SK-N-SH (cell line): ENCODE measurements around the gene COL8A1. TPM values are rescaled to one million over a fixed set of nuclear protein-coding genes. Genes with fewer than 3 reads are reported as not detected.

Experiments
- CTCF ChIA-PET: fragments of 300-600, 350-600 bp; formaldehyde crosslinking; extraction: SDS; loops from one replicate; lab custom pipeline; 2021; lab: Yijun Ruan, JAX
- POLR2A ChIA-PET: fragments of 350-600 bp; sonication (Branson Sonifier 250); formaldehyde crosslinking; extraction: SDS; loops from one replicate; lab custom pipeline; 2020; ENCODE audit warnings: antibody characterized with exemption, inconsistent platforms; lab: Yijun Ruan, JAX
- DNase-seq: peaks from one replicate; pipeline ENCODE4 v3.0.0; 2012
- H2AFZ ChIP-seq: fragments of 200-600 bp; sonication (generic); 2 replicates; pipeline ENCODE4 v1.8.1; 2016; ENCODE audit warnings: antibody characterized with exemption, mild to moderate bottlenecking, low read depth
- H3F3A ChIP-seq: fragments of 200-600 bp; sonication (generic); replicated peaks from 2 replicates; pipeline ENCODE3; 2016; ENCODE audit warnings: antibody characterized with exemption, mild to moderate bottlenecking; ENCODE audit not compliant: insufficient read depth
- H3K27ac ChIP-seq, 2 experiments: fragments of 200-500 bp in 1 of 2; fragments of 200-600 bp in 1 of 2; sonication (Bioruptor generic) in 1 of 2; sonication (generic), shearing (Covaris generic) in 1 of 2; 2 replicates each; pipeline versions ENCODE4 v1.5.1 to v1.6.1; 2014 to 2016; ENCODE audit warnings: low read depth in 2 of 2, inconsistent platforms in 1 of 2, low read length in 1 of 2, mild to moderate bottlenecking in 1 of 2, mixed read lengths in 1 of 2
- H3K27me3 ChIP-seq: fragments of 200-600 bp; sonication (generic), shearing (Covaris generic); 2 replicates; pipeline ENCODE4 v1.6.1; 2016; ENCODE audit warnings: mixed run types; ENCODE audit not compliant: insufficient read depth
- H3K36me3 ChIP-seq, 2 experiments: fragments of 200-500 bp in 1 of 2; fragments of 200-600 bp in 1 of 2; sonication (Bioruptor generic) in 1 of 2; sonication (generic) in 1 of 2; replicated peaks in 1 of 2; 2 replicates each; pipeline versions ENCODE3 to v1.5.1; 2014 to 2016; ENCODE audit warnings: low read length in 1 of 2, mild to moderate bottlenecking in 1 of 2; ENCODE audit not compliant: insufficient read depth in 2 of 2, control insufficient read depth in 1 of 2
- H3K4me1 ChIP-seq, 2 experiments: fragments of 200-500 bp in 1 of 2; fragments of 200-600 bp in 1 of 2; sonication (Bioruptor generic) in 1 of 2; sonication (generic), shearing (Covaris generic) in 1 of 2; 2 replicates each; pipeline versions ENCODE4 v1.5.1 to v1.6.1; 2014 to 2016; ENCODE audit warnings: low read depth in 1 of 2, low read length in 1 of 2, mixed run types in 1 of 2; ENCODE audit not compliant: insufficient read depth in 2 of 2, control insufficient read depth in 1 of 2
- H3K4me2 ChIP-seq: fragments of 200-600 bp; sonication (generic), shearing (Covaris generic); 2 replicates; pipeline ENCODE4 v1.6.1; 2017; ENCODE audit warnings: mixed run types
- H3K4me3 ChIP-seq, 2 experiments: fragments of 200-500 bp in 1 of 2; fragments of 200-600 bp in 1 of 2; sonication (Bioruptor generic) in 1 of 2; sonication (generic), shearing (Covaris generic) in 1 of 2; 2 replicates each; pipeline versions ENCODE4 v1.5.1 to v1.8.1; 2014 to 2016; ENCODE audit warnings: low read depth in 2 of 2, inconsistent platforms in 1 of 2, low read length in 1 of 2, mild to moderate bottlenecking in 1 of 2, mixed read lengths in 1 of 2, moderate library complexity in 1 of 2
- H3K79me2 ChIP-seq: fragments of 200-600 bp; sonication (generic); 2 replicates; pipeline ENCODE4 v1.8.1; 2017; ENCODE audit warnings: mild to moderate bottlenecking; ENCODE audit not compliant: insufficient read depth
- H3K9ac ChIP-seq: fragments of 200-600 bp; sonication (generic); 2 replicates; pipeline ENCODE4 v1.6.1; 2017; ENCODE audit warnings: mixed run types
- H3K9me2 ChIP-seq: fragments of 200-600 bp; sonication (generic); 2 replicates; pipeline ENCODE4 v1.6.1; 2017; ENCODE audit warnings: mixed run types
- H3K9me3 ChIP-seq: fragments of 200-600 bp; sonication (generic); 2 replicates; pipeline ENCODE4 v1.6.1; 2017; ENCODE audit warnings: mixed run types, mild to moderate bottlenecking, moderate library complexity
- H4K20me1 ChIP-seq: fragments of 200-600 bp; sonication (generic); 2 replicates; pipeline ENCODE4 v1.6.1; 2017; ENCODE audit warnings: mild to moderate bottlenecking, mixed run types; ENCODE audit not compliant: insufficient read depth
- CHD2 ChIP-seq: fragments of 150-350 bp; IDR thresholded peaks from 2 replicates; pipeline ENCODE4 v1.6.1; 2018; ENCODE audit warnings: low read length; ENCODE audit not compliant: partially characterized antibody
- EP300 ChIP-seq, 2 experiments: IDR thresholded peaks; 2 replicates each; pipeline versions ENCODE4 v1.4.0 to v1.6.1; 2012; ENCODE audit warnings: borderline replicate concordance in 1 of 2, low read depth in 1 of 2, low read length in 1 of 2
- EZH2phosphoT487 ChIP-seq: fragments of 200-600 bp; sonication (generic); IDR thresholded peaks from 2 replicates; pipeline ENCODE4 v1.6.1; 2017; ENCODE audit warnings: low read depth, mixed run types, mild to moderate bottlenecking, antibody characterized with exemption, moderate library complexity, borderline replicate concordance
- FOXJ3 ChIP-seq: sonication (generic); formaldehyde crosslinking; IDR thresholded peaks from 2 replicates; pipeline ENCODE4 v1.5.1; 2020; ENCODE audit warnings: mild to moderate bottlenecking, missing genetic modification reagents
- GABPA ChIP-seq: IDR thresholded peaks from 2 replicates; pipeline ENCODE4 v1.4.0; 2012; ENCODE audit warnings: low read depth, mild to moderate bottlenecking
- GATA2 ChIP-seq: sonication (generic); formaldehyde crosslinking; IDR thresholded peaks from 2 replicates; pipeline ENCODE4 v1.5.0; 2020; ENCODE audit warnings: mild to moderate bottlenecking, missing genetic modification reagents
- IRF3 ChIP-seq: fragments of 150-350 bp; IDR thresholded peaks from 2 replicates; pipeline ENCODE4 v1.6.1; 2016; ENCODE audit warnings: mild to moderate bottlenecking, low read depth, low read length
- MXI1 ChIP-seq: IDR thresholded peaks from 2 replicates; pipeline ENCODE4 v1.6.1; 2012; ENCODE audit warnings: mild to moderate bottlenecking, low read depth, low read length, improper control_type of control experiment
- PBX3 ChIP-seq: IDR thresholded peaks from 2 replicates; pipeline ENCODE4; 2012
- RCOR1 ChIP-seq: fragments of 150-350 bp; IDR thresholded peaks from 2 replicates; pipeline ENCODE4 v1.6.1; 2017; ENCODE audit warnings: antibody characterized with exemption, low read length
- REST ChIP-seq: IDR thresholded peaks from 2 replicates; pipeline ENCODE4 v1.6.1; 2012; ENCODE audit warnings: mild to moderate bottlenecking, low read depth, low read length, moderate library complexity
- RFX5 ChIP-seq: IDR thresholded peaks from 2 replicates; pipeline ENCODE4 v1.6.1; 2012; ENCODE audit warnings: mild to moderate bottlenecking, improper control_type of control experiment, low read length
- SMC3 ChIP-seq: IDR thresholded peaks from 2 replicates; pipeline ENCODE4 v1.6.1; 2012; ENCODE audit warnings: low read depth, low read length, improper control_type of control experiment
- TAF1 ChIP-seq: IDR thresholded peaks from 2 replicates; pipeline ENCODE4 v1.6.1; 2012; ENCODE audit warnings: low read depth, mild to moderate bottlenecking, low read length, moderate library complexity, borderline replicate concordance
- TCF12 ChIP-seq: IDR thresholded peaks from 2 replicates; pipeline ENCODE4 v1.4.0; 2012
- USF2 ChIP-seq: fragments of 150-350 bp; IDR thresholded peaks from 2 replicates; pipeline ENCODE4 v1.6.1; 2017; ENCODE audit warnings: antibody characterized with exemption, low read length, low read depth, borderline replicate concordance
- ZBTB33 ChIP-seq: IDR thresholded peaks from 2 replicates; pipeline ENCODE4 v1.4.0; 2012; ENCODE audit warnings: low read depth, borderline replicate concordance
- WGBS: methylation state at CpG from one replicate; pipeline ENCODE4 v1.1.6; 2017; ENCODE audit warnings: low lambda C conversion rate; 5-methylcytosine and 5-hydroxymethylcytosine counted together
- polyA plus RNA-seq, 3 experiments: library from polyadenylated mRNA; depleted of rRNA; stranded (reverse); fragments of >200 nt; gene quantifications; 2 replicates each; pipeline ENCODE4 v1.2.3, GENCODE V29; 2012

Gene COL8A1
- polyA plus RNA-seq, 1 of the 3 experiments (the other 2 are of a cell fraction): 4.0 TPM

- Histone ChIP-seq H2AFZ (no peak overlapping the region), H3K9ac (no peak overlapping the region), H3K4me1 (no peaks in the 10 kb centered on the region), H3K4me2 (no peak overlapping the region), H4K20me1 (no peaks in the 10 kb centered on the region), H3K79me2 (no peaks in the 10 kb centered on the region), H3K9me2 (no peaks in the 10 kb centered on the region), H3F3A (no peaks in the 10 kb centered on the region), H3K9me3 (no peaks in the 10 kb centered on the region), H3K27ac (no peak overlapping the region), H3K36me3 (no peaks in the 10 kb centered on the region), H3K27me3 (no peaks in the 10 kb centered on the region), H3K4me3 (no peak overlapping the region)
- DNase-seq: no peak
- ChIA-PET POLR2A (no interaction called here), CTCF (interaction anchor here (0.6 kb wide), 1 partner anchor 647 kb away, joined by 3 read pairs; no protein-coding TSS in a partner anchor)
- TF ChIP-seq PBX3 (no peak), SMC3 (no peak), FOXJ3 (CRISPR knock-in tag) (no peak), REST (no peak), RCOR1 (no peak), TCF12 (no peak), GATA2 (CRISPR knock-in tag) (no peak), EZH2phosphoT487 (no peak), TAF1 (no peak), EP300 (IDR thresholded peaks at IDR 0.05; ENCODE audit: borderline replicate concordance in 1 of 2, low read depth in 1 of 2, low read length in 1 of 2) (no peak)
- WGBS: 35% methylated on average over 3 of the region's 3 CpGs
Observed at GRCh38 chr3:99710094-99710493, 71.7 kb downstream of the COL8A1 start.

GRCh38 chr3:99711351-99711750, 73.0 kb downstream of the COL8A1 start:
- Histone ChIP-seq H3K79me2 (no peaks in the 10 kb centered on the region), H3K36me3 (no peaks in the 10 kb centered on the region), H3K4me2 (no peak overlapping the region), H3K4me1 (no peaks in the 10 kb centered on the region), H2AFZ (no peak overlapping the region), H3K4me3 (no peak overlapping the region), H3F3A (no peaks in the 10 kb centered on the region), H4K20me1 (no peaks in the 10 kb centered on the region), H3K9me3 (no peaks in the 10 kb centered on the region), H3K9me2 (no peaks in the 10 kb centered on the region), H3K27ac (no peak overlapping the region; a peak in 1 of 4 replicates), H3K9ac (no peak overlapping the region), H3K27me3 (no peaks in the 10 kb centered on the region)
- ChIA-PET POLR2A (no interaction called here), CTCF (no interaction called here)
- 5% methylated on average over 4 of the region's 4 CpGs for WGBS
- DNase-seq: no peak
- no peak for TF ChIP-seq MXI1
- TF ChIP-seq RFX5: no peak
- no peak for TF ChIP-seq PBX3
- no peak for TF ChIP-seq IRF3
- no peak for TF ChIP-seq CHD2
- TF ChIP-seq FOXJ3 (CRISPR knock-in tag): no peak
- no peak for TF ChIP-seq EZH2phosphoT487
- TF ChIP-seq GABPA: no peak
- no peak for TF ChIP-seq USF2
- TF ChIP-seq SMC3: no peak
- no peak for TF ChIP-seq ZBTB33
